ENCODE measurements around the gene DTWD2. TPM values are rescaled to one million over a fixed set of nuclear protein-coding genes. Genes with fewer than 3 reads are reported as not detected.

DTWD2 gene
- total and polyA plus RNA-seq, 2 of the 4 experiments (the other 2 are of a cell fraction): 1.2 to 1.8 TPM

DNA sequence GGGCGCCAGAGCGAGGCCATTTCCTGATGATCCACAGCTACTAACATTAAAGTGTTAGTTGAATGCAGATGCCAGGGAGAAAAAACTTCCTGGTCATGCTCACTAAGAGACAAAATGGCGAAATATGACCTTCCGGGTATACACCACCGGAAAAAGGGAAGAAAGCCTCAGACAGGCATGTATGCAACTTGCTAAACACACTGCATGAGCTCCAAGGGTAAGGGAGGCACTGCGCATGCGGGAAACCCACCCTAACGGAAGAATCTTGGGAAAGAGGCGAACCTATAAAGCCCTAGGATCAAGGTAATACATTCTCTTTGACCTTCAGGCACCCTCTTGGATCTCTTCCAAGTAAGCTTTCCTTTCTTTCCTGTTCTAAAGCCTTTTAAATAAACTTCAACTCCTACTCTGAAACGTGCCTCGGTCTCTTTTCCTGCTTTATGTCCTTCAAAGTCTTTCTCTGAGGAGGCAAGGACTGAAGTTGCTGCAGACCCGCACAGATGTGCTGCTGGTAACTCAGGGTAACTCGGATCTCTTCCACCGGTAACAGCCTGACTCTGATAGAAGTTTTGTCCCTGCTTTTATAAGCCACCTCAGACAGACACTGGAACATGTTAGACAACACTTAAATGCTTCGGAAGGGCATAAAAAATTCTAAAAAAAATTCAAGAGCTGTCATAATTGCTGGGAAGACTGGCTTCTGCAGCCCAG, 64.9 kb downstream of the DTWD2 start:
- Histone ChIP-seq H3K18ac (ENCODE audit: low read depth, low read length) (no peak overlapping the region), H3K4me3 (ENCODE audit: insufficient read depth, low read depth, low read length) (no peak overlapping the region), H3K9ac (ENCODE audit: low read depth, low read length) (no peak overlapping the region), H3K23ac (ENCODE audit: low read depth, low read length) (no peak overlapping the region), H3K9me1 (ENCODE audit: insufficient read depth, low read length) (no peaks in the 10 kb centered on the region), H4K8ac (ENCODE audit: low read depth in 2 of 2, low read length in 2 of 2) (no peak overlapping the region), H2BK5ac (ENCODE audit: low read depth, low read length, poor library complexity, severe bottlenecking) (no peak overlapping the region), H4K20me1 (ENCODE audit: insufficient read depth, low read length) (no peaks in the 10 kb centered on the region), H3K79me1 (ENCODE audit: low read depth in 1 of 2, low read length in 2 of 2) (no peaks in the 10 kb centered on the region), H3K14ac (replicated peaks; ENCODE audit: low read depth, low read length) (no peak overlapping the region), H3K56ac (ENCODE audit: extremely low read depth, insufficient read depth, low read length) (no peak overlapping the region), H3K9me3 (ENCODE audit: control insufficient read depth, insufficient read depth, low read length) (no peaks in the 10 kb centered on the region), H3K4me1 (ENCODE audit: control insufficient read depth, insufficient read depth, low read length) (no peaks in the 10 kb centered on the region), H4K5ac (ENCODE audit: low read depth, low read length) (no peak overlapping the region), H3K4me2 (ENCODE audit: low read depth, low read length) (no peak overlapping the region), H3K27me3 (ENCODE audit: control insufficient read depth, insufficient read depth, low read length) (no peaks in the 10 kb centered on the region), H3K4ac (ENCODE audit: low read depth, low read length) (no peak overlapping the region), H2BK20ac (ENCODE audit: low read depth, low read length) (no peak overlapping the region), H2AK5ac (ENCODE audit: low read depth, low read length) (no peak overlapping the region), H3K27ac (ENCODE audit: insufficient read depth, low read length) (no peak overlapping the region), H2BK120ac (ENCODE audit: low read depth, low read length) (no peak overlapping the region), H2BK15ac (ENCODE audit: low read depth, low read length) (no peak overlapping the region), H2AFZ (replicated peaks; ENCODE audit: low read length, poor library complexity) (no peak overlapping the region), H4K91ac (ENCODE audit: insufficient read depth, low read depth, low read length) (no peak overlapping the region), H2AK9ac (replicated peaks; ENCODE audit: low read depth, low read length, poor library complexity) (no peak overlapping the region), H3K36me3 (ENCODE audit: control insufficient read depth, insufficient read depth, low read length) (no peaks in the 10 kb centered on the region)
- ChIA-PET POLR2A (ENCODE audit: unreplicated experiment) (no interaction called here), CTCF (no interaction called here)
- intact Hi-C loops (cut with micrococcal nuclease) (no loop called here), in situ Hi-C loops (cut with MboI; ENCODE audit: low sequenced_read_pairs) (no loop called here), dilution Hi-C loops (cut with HindIII; ENCODE audit: low sequenced_read_pairs, unreplicated experiment) (no loop called here)
- TF ChIP-seq NFE2L2 (IDR thresholded peaks at IDR 0.05; ENCODE audit: low read depth, low read length) (no peak), MXI1 (IDR thresholded peaks at IDR 0.05; ENCODE audit: borderline replicate concordance, low read depth, low read length) (no peak), POLR2A (IDR thresholded peaks at IDR 0.05; ENCODE audit: low read depth, low read length) (no peak), FOS (IDR thresholded peaks at IDR 0.05; ENCODE audit: low read depth, low read length) (no peak), CEBPB (IDR thresholded peaks at IDR 0.05; ENCODE audit: low read depth, low read length) (no peak)
- TF ChIP-seq, protein P1, sequence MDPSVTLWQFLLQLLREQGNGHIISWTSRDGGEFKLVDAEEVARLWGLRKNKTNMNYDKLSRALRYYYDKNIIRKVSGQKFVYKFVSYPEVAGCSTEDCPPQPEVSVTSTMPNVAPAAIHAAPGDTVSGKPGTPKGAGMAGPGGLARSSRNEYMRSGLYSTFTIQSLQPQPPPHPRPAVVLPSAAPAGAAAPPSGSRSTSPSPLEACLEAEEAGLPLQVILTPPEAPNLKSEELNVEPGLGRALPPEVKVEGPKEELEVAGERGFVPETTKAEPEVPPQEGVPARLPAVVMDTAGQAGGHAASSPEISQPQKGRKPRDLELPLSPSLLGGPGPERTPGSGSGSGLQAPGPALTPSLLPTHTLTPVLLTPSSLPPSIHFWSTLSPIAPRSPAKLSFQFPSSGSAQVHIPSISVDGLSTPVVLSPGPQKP (IDR thresholded peaks at IDR 0.05; ENCODE audit: borderline replicate concordance, low read depth, low read length): no peak
- TF ChIP-seq, protein P2, sequence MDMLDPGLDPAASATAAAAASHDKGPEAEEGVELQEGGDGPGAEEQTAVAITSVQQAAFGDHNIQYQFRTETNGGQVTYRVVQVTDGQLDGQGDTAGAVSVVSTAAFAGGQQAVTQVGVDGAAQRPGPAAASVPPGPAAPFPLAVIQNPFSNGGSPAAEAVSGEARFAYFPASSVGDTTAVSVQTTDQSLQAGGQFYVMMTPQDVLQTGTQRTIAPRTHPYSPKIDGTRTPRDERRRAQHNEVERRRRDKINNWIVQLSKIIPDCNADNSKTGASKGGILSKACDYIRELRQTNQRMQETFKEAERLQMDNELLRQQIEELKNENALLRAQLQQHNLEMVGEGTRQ (IDR thresholded peaks at IDR 0.05; ENCODE audit: low read depth, low read length): no peak
- TF ChIP-seq, protein P3, sequence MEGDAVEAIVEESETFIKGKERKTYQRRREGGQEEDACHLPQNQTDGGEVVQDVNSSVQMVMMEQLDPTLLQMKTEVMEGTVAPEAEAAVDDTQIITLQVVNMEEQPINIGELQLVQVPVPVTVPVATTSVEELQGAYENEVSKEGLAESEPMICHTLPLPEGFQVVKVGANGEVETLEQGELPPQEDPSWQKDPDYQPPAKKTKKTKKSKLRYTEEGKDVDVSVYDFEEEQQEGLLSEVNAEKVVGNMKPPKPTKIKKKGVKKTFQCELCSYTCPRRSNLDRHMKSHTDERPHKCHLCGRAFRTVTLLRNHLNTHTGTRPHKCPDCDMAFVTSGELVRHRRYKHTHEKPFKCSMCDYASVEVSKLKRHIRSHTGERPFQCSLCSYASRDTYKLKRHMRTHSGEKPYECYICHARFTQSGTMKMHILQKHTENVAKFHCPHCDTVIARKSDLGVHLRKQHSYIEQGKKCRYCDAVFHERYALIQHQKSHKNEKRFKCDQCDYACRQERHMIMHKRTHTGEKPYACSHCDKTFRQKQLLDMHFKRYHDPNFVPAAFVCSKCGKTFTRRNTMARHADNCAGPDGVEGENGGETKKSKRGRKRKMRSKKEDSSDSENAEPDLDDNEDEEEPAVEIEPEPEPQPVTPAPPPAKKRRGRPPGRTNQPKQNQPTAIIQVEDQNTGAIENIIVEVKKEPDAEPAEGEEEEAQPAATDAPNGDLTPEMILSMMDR (conservative IDR thresholded peaks at IDR 0.05; ENCODE audit: low read depth, low read length): no peak
- BruUV-seq (replicated peaks): no TSS peak
- DNase-seq: no peak
- no peak for ATAC-seq (ENCODE audit: low read depth)
- WGBS, 2 experiments (ENCODE audit: extremely low coverage in 2 of 2, insufficient read length in 1 of 2): no CpG with 5 or more reads among the region's 15 CpGs
